SW 1271 (cell line): ENCODE measurements around the gene DCHS1.

Experiments used
- DNase-seq, 2 experiments: peaks; one replicate each; lab custom pipeline; 2025; lab: John Stamatoyannopoulos, UW

Gene DCHS1

GRCh38 chr11:6587360-6587953, 68.2 kb downstream of the DCHS1 start:
- DNase-seq, result no peak

GRCh38 chr11:6586434-6587359, 68.9 kb downstream of the DCHS1 start:
- DNase-seq, result no peak

DNA sequence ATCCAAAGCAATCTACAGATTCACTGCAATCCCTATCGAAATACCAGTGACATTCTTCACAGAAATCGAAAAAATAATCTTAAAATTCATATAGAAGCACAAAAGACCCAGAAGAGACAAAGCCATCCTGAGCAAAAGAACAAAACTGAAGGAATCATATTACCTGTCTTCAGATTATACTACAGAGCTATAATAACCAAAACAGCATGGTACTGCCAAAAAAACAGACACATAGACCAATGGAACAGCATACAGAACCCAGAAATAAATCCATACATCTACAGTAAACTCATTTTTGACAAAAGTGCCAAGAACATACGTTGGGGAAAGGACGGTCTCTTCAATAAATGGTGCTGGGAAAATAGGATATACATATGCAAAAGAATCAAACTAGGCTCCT, 71.1 kb downstream of the DCHS1 start:
- DNase-seq, result no peak

GRCh38 chr11:6583584-6583983, 72.0 kb downstream of the DCHS1 start:
- no peak for DNase-seq

- DNase-seq, result no peak
These were observed 75.9 kb downstream of the DCHS1 start for GRCh38 chr11:6579681-6580080.

GRCh38 chr11:6578134-6578533, 77.5 kb downstream of the DCHS1 start:
- DNase-seq, result no peak

GRCh38 chr11:6576471-6577373, 78.9 kb downstream of the DCHS1 start:
- DNase-seq, result no peak

GRCh38 chr11:6574816-6575715, 80.5 kb downstream of the DCHS1 start:
- DNase-seq, result no peak

- no peak for DNase-seq
These were observed 83.4 kb downstream of the DCHS1 start for GRCh38 chr11:6572215-6572614.

GRCh38 chr11:6571434-6572008, 84.1 kb downstream of the DCHS1 start:
- no peak for DNase-seq
